GM12878 (cell line): ENCODE results near the gene ITLN1.

Experiments
- BACH1 ChIP-seq: fragments of 450-650 bp; IDR thresholded peaks from 2 replicates; pipeline ENCODE4 v1.6.1; 2017; ENCODE audit warnings: mild to moderate bottlenecking, borderline replicate concordance
- EP300 ChIP-seq, 2 experiments: fragments of 150-350 bp in 1 of 2; IDR thresholded peaks; 2 replicates each; pipeline ENCODE4 v1.6.1; 2011 to 2012; ENCODE audit warnings: low read depth in 2 of 2, low read length in 2 of 2, borderline replicate concordance in 1 of 2, improper control_type of control experiment in 1 of 2, inconsistent platforms in 1 of 2; ENCODE audit not compliant: control insufficient read depth in 1 of 2
- GABPA ChIP-seq: IDR thresholded peaks from 2 replicates; pipeline ENCODE4 v1.6.1; 2014; ENCODE audit warnings: antibody characterized with exemption, low read depth, mild to moderate bottlenecking, inconsistent platforms
- JUNB ChIP-seq: IDR thresholded peaks from 2 replicates; pipeline ENCODE4 v1.6.1; 2016; ENCODE audit warnings: antibody characterized with exemption, mild to moderate bottlenecking
- LARP7 ChIP-seq: fragments of 450-650 bp; IDR thresholded peaks from 2 replicates; pipeline ENCODE4 v1.6.1; 2017; ENCODE audit warnings: mild to moderate bottlenecking
- POLR2A ChIP-seq: IDR thresholded peaks from 2 replicates; pipeline ENCODE4 v1.6.1; 2011; ENCODE audit warnings: low read depth, mild to moderate bottlenecking, low read length
- POLR2AphosphoS5 ChIP-seq: IDR thresholded peaks from 2 replicates; pipeline ENCODE4 v1.6.1; 2011; ENCODE audit warnings: mild to moderate bottlenecking, low read length, inconsistent platforms
- SMAD1 ChIP-seq: fragments of 450-650 bp; IDR thresholded peaks from 2 replicates; pipeline ENCODE4 v1.6.1; 2018; ENCODE audit warnings: mild to moderate bottlenecking, low read depth; ENCODE audit not compliant: partially characterized antibody
- SMC3 ChIP-seq: IDR thresholded peaks from 2 replicates; pipeline ENCODE4 v1.6.1; 2011; ENCODE audit warnings: low read length, improper control_type of control experiment, borderline replicate concordance
- TCF3 ChIP-seq: IDR thresholded peaks from 2 replicates; pipeline ENCODE4 v1.6.1; 2012; ENCODE audit warnings: low read depth, mild to moderate bottlenecking, low read length, borderline replicate concordance; ENCODE audit not compliant: insufficient read depth
- TF ChIP-seq, protein P1 (sequence below), 3 experiments: IDR thresholded peaks in 2 of 3; conservative IDR thresholded peaks in 1 of 3; 2 replicates each; pipeline ENCODE4 v1.5.1; 2011; ENCODE audit warnings: low read depth in 3 of 3, low read length in 3 of 3, mild to moderate bottlenecking in 3 of 3, control low read depth in 2 of 3, moderate library complexity in 2 of 3, inconsistent platforms in 1 of 3, mixed read lengths in 1 of 3; ENCODE audit not compliant: control insufficient read depth in 2 of 3, insufficient read depth in 1 of 3; ENCODE audit errors: extremely low read depth in 1 of 3
- TF ChIP-seq, protein P2 (sequence below): IDR thresholded peaks from 2 replicates; pipeline ENCODE4 v1.6.1; 2011; ENCODE audit warnings: low read depth, low read length, improper control_type of control experiment, borderline replicate concordance

DNA sequence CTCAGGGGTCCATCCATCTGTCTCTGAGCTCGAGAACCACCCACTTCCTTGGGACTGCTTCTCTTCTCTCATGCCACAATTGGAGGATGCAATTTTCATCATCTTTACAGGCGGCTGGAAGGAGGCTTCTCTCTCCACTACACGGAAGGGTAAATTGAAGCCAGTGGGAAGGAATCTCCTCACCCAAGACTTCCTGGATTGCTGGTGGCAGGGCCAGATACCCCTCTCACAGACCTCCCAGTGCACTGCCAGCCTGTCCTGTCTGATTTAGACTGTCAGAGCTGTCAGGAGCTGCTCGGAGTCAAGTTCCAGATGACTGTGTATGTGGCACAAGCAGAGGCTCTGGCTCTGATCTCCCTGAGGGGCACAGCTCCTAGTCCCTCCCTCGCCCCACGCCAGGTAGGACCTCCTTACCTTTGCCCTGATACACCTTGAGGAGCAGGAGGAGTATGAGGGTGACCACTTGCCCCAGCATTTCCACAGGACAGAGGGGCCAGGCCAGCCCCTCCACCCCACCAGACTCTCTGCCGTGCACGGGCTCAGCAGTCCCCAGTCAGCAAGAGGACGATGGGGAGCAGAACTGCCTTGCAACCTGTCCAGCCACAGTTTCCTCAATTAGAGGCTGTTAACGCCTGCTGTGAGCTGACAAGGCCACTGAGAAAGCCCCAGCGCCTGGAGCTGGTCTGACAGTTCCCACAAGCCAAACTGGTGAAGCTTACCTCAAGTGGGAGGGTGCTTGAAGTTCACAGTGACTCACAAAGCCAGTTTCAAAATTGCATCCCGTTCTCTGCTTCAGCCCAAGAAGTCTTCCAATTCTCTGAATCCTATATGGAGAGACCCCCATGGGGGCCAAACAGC is 22.5 kb downstream of the ITLN1 start, which contains the start of gene CD244:
- TF ChIP-seq, protein P1, sequence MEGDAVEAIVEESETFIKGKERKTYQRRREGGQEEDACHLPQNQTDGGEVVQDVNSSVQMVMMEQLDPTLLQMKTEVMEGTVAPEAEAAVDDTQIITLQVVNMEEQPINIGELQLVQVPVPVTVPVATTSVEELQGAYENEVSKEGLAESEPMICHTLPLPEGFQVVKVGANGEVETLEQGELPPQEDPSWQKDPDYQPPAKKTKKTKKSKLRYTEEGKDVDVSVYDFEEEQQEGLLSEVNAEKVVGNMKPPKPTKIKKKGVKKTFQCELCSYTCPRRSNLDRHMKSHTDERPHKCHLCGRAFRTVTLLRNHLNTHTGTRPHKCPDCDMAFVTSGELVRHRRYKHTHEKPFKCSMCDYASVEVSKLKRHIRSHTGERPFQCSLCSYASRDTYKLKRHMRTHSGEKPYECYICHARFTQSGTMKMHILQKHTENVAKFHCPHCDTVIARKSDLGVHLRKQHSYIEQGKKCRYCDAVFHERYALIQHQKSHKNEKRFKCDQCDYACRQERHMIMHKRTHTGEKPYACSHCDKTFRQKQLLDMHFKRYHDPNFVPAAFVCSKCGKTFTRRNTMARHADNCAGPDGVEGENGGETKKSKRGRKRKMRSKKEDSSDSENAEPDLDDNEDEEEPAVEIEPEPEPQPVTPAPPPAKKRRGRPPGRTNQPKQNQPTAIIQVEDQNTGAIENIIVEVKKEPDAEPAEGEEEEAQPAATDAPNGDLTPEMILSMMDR (IDR thresholded peaks at IDR 0.05 in 2 of 3, conservative IDR thresholded peaks at IDR 0.05 in 1 of 3; ENCODE audit: control insufficient read depth in 2 of 3, extremely low read depth in 1 of 3, insufficient read depth in 1 of 3, low read depth in 3 of 3, low read length in 3 of 3) = no peak
- no peak for TF ChIP-seq JUNB
- TF ChIP-seq POLR2A = peak; percentile 56
- 0 out of 2 replicates have a peak, but pooled peaks have one; percentile 50 for TF ChIP-seq POLR2AphosphoS5
- peak in 1 of 2 experiments; percentile 60; a peak in 1 of 4 replicates for TF ChIP-seq EP300 (IDR thresholded peaks at IDR 0.05; ENCODE audit: borderline replicate concordance in 1 of 2, control insufficient read depth in 1 of 2, low read depth in 2 of 2, low read length in 2 of 2)
- TF ChIP-seq, protein P2, sequence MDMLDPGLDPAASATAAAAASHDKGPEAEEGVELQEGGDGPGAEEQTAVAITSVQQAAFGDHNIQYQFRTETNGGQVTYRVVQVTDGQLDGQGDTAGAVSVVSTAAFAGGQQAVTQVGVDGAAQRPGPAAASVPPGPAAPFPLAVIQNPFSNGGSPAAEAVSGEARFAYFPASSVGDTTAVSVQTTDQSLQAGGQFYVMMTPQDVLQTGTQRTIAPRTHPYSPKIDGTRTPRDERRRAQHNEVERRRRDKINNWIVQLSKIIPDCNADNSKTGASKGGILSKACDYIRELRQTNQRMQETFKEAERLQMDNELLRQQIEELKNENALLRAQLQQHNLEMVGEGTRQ = no peak
- no peak for TF ChIP-seq GABPA
- TF ChIP-seq LARP7 = peak; percentile 56; the same call in 1 of the 2 replicates
- no peak for TF ChIP-seq SMC3
- peak; percentile 29 for TF ChIP-seq SMAD1
- TF ChIP-seq TCF3 = no peak
- no peak for TF ChIP-seq BACH1
